ENCODE results near the gene MACROD2.

DNA sequence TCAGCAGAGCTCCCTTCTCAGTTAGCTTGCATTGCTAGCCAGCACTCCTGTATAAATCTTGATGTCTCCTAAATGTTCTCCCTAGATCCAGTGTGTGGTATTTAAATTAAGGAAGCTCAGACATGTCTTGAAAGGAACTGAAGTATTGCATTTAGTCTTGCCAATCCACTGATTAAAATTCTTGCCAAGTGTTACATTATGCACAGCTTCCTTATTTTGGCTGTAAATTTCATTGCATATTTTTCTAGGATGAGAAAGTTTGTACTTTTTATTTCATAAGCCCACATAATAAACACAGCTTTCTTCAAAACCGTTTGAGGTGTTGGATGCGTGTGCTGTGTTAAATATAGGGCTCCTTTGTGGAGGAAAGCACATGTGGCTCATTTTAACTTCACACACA, 671.9 kb downstream of the MACROD2 start:
- TF ChIP-seq SP1 (IDR thresholded peaks at IDR 0.05): no peak
- TF ChIP-seq, protein P1, sequence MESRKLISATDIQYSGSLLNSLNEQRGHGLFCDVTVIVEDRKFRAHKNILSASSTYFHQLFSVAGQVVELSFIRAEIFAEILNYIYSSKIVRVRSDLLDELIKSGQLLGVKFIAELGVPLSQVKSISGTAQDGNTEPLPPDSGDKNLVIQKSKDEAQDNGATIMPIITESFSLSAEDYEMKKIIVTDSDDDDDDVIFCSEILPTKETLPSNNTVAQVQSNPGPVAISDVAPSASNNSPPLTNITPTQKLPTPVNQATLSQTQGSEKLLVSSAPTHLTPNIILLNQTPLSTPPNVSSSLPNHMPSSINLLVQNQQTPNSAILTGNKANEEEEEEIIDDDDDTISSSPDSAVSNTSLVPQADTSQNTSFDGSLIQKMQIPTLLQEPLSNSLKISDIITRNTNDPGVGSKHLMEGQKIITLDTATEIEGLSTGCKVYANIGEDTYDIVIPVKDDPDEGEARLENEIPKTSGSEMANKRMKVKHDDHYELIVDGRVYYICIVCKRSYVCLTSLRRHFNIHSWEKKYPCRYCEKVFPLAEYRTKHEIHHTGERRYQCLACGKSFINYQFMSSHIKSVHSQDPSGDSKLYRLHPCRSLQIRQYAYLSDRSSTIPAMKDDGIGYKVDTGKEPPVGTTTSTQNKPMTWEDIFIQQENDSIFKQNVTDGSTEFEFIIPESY (IDR thresholded peaks at IDR 0.05): no peak
- TF ChIP-seq RAD21 (IDR thresholded peaks at IDR 0.05): no peak
- TF ChIP-seq MAX (IDR thresholded peaks at IDR 0.05): no peak

Data from liver (tissue), 2 donors.